Muscle layer of duodenum (tissue), 2 donors: ENCODE measurements around the gene HPSE2.

ENCODE experiments used
- H3K27ac ChIP-seq: one replicate; pipeline ENCODE4 v1.7.0; 2013; ENCODE audit warnings: mild to moderate bottlenecking, low read length
- H3K27me3 ChIP-seq: one replicate; pipeline ENCODE4 v1.7.0; 2013; ENCODE audit warnings: low read depth, mild to moderate bottlenecking, control low read depth, low read length
- H3K36me3 ChIP-seq, 2 donors: one replicate each; pipeline ENCODE4 v1.7.0; 2013; ENCODE audit warnings: low read length in 2 of 2, control low read depth in 1 of 2, mild to moderate bottlenecking in 1 of 2; ENCODE audit not compliant: insufficient read depth in 2 of 2, control insufficient read depth in 1 of 2
- H3K4me1 ChIP-seq, 2 donors: one replicate each; pipeline ENCODE4 v1.7.0; 2013; ENCODE audit warnings: low read length in 2 of 2, mild to moderate bottlenecking in 2 of 2, control low read depth in 1 of 2, moderate library complexity in 1 of 2; ENCODE audit not compliant: insufficient read depth in 2 of 2, control insufficient read depth in 1 of 2
- H3K4me3 ChIP-seq, 2 donors: one replicate each; pipeline ENCODE4 v1.7.0; 2013; ENCODE audit warnings: low read length in 2 of 2, low read depth in 1 of 2, mild to moderate bottlenecking in 1 of 2
- H3K9me3 ChIP-seq, 2 donors: one replicate each; pipeline ENCODE4 v1.7.0; 2013; ENCODE audit warnings: low read length in 2 of 2, control low read depth in 1 of 2, mild to moderate bottlenecking in 1 of 2; ENCODE audit not compliant: control insufficient read depth in 1 of 2
- donor health status: healthy.

The HPSE2 gene

GRCh38 chr10:98610836-98611235, 624.8 kb downstream of the HPSE2 start:
- Histone ChIP-seq H3K9me3 (no peaks in the 10 kb centered on the region), H3K4me1 (peaks cover 6 to 29% of the 10 kb centered on the region in 2 donors), H3K4me3 (no peak overlapping the region), H3K36me3 (no peaks in the 10 kb centered on the region), H3K27ac (no peak overlapping the region), H3K27me3 (no peaks in the 10 kb centered on the region)

GRCh38 chr10:98610301-98610700, 625.4 kb downstream of the HPSE2 start:
- no peaks in the 10 kb centered on the region for H3K9me3 ChIP-seq
- H3K36me3 ChIP-seq: no peaks in the 10 kb centered on the region
- H3K4me3 ChIP-seq: no peak overlapping the region
- no peaks in the 10 kb centered on the region for H3K27me3 ChIP-seq
- peaks cover 6 to 29% of the 10 kb centered on the region in 2 donors for H3K4me1 ChIP-seq
- no peak overlapping the region for H3K27ac ChIP-seq

- Histone ChIP-seq H3K27me3 (no peaks in the 10 kb centered on the region), H3K4me3 (no peak overlapping the region), H3K27ac (no peak overlapping the region), H3K4me1 (peaks cover 6 to 29% of the 10 kb centered on the region in 2 donors), H3K9me3 (no peaks in the 10 kb centered on the region), H3K36me3 (no peaks in the 10 kb centered on the region)
Observed at GRCh38 chr10:98609265-98609664, 626.4 kb downstream of the HPSE2 start.

- no peaks in the 10 kb centered on the region for H3K9me3 ChIP-seq
- H3K4me1 ChIP-seq: peaks cover 6 to 29% of the 10 kb centered on the region in 2 donors
- no peaks in the 10 kb centered on the region for H3K36me3 ChIP-seq
- H3K27me3 ChIP-seq: no peaks in the 10 kb centered on the region
- H3K4me3 ChIP-seq: no peak overlapping the region
- no peak overlapping the region for H3K27ac ChIP-seq
Observed at GRCh38 chr10:98608411-98608810, 627.2 kb downstream of the HPSE2 start.

- H3K4me1 ChIP-seq: peaks cover 0 to 2% of the 10 kb centered on the region in 2 donors
- no peaks in the 10 kb centered on the region for H3K27me3 ChIP-seq
- no peak overlapping the region for H3K4me3 ChIP-seq
- H3K9me3 ChIP-seq: no peaks in the 10 kb centered on the region
- no peaks in the 10 kb centered on the region for H3K36me3 ChIP-seq
- no peak overlapping the region for H3K27ac ChIP-seq
Observed at GRCh38 chr10:98602224-98602623, 633.4 kb downstream of the HPSE2 start.

GRCh38 chr10:98599032-98599610, 636.5 kb downstream of the HPSE2 start:
- Histone ChIP-seq H3K4me3 (no peak overlapping the region), H3K27me3 (no peaks in the 10 kb centered on the region), H3K36me3 (no peaks in the 10 kb centered on the region), H3K9me3 (peaks cover 3 to 4% of the 10 kb centered on the region in 2 donors), H3K27ac (no peak overlapping the region), H3K4me1 (no peaks in the 10 kb centered on the region)

GRCh38 chr10:98596404-98596803, 639.2 kb downstream of the HPSE2 start:
- Histone ChIP-seq H3K27ac (no peak overlapping the region), H3K36me3 (no peaks in the 10 kb centered on the region), H3K4me1 (no peaks in the 10 kb centered on the region), H3K27me3 (no peaks in the 10 kb centered on the region), H3K4me3 (no peak overlapping the region), H3K9me3 (peaks cover 3 to 4% of the 10 kb centered on the region in 2 donors)

GRCh38 chr10:98589691-98590090, 646.0 kb downstream of the HPSE2 start:
- Histone ChIP-seq H3K36me3 (no peaks in the 10 kb centered on the region), H3K9me3 (no peaks in the 10 kb centered on the region), H3K4me1 (peaks cover 0 to 25% of the 10 kb centered on the region in 2 donors), H3K27ac (no peak overlapping the region), H3K27me3 (no peaks in the 10 kb centered on the region), H3K4me3 (no peak overlapping the region)

- no peak overlapping the region for H3K4me3 ChIP-seq
- peaks cover 0 to 25% of the 10 kb centered on the region in 2 donors for H3K4me1 ChIP-seq
- no peaks in the 10 kb centered on the region for H3K9me3 ChIP-seq
- no peaks in the 10 kb centered on the region for H3K27me3 ChIP-seq
- H3K27ac ChIP-seq: no peak overlapping the region
- H3K36me3 ChIP-seq: no peaks in the 10 kb centered on the region
Observed at GRCh38 chr10:98589007-98589406, 646.6 kb downstream of the HPSE2 start.

- Histone ChIP-seq H3K4me1 (peaks cover 0 to 25% of the 10 kb centered on the region in 2 donors), H3K36me3 (no peaks in the 10 kb centered on the region)
Observed at GRCh38 chr10:98587156-98587837, 648.4 kb downstream of the HPSE2 start.

GRCh38 chr10:98586096-98586495, 649.6 kb downstream of the HPSE2 start:
- Histone ChIP-seq H3K27ac (no peak overlapping the region), H3K27me3 (no peaks in the 10 kb centered on the region), H3K4me1 (peaks cover 0 to 25% of the 10 kb centered on the region in 2 donors)

More at GRCh38 chr10:98587156-98587837, 648.4 kb downstream of the HPSE2 start:
- Histone ChIP-seq H3K27ac (no peak overlapping the region), H3K27me3 (no peaks in the 10 kb centered on the region), H3K4me3 (no peak overlapping the region), H3K9me3 (no peaks in the 10 kb centered on the region)

More at GRCh38 chr10:98586096-98586495, 649.6 kb downstream of the HPSE2 start:
- Histone ChIP-seq H3K9me3 (no peaks in the 10 kb centered on the region), H3K36me3 (no peaks in the 10 kb centered on the region), H3K4me3 (no peak overlapping the region)
